CD8-positive, alpha-beta memory T cell (primary cell): ENCODE measurements around the gene PROC. TPM values are rescaled to one million over a fixed set of nuclear protein-coding genes. Genes with fewer than 3 reads are reported as not detected.

Experiments
- CTCF ChIA-PET: fragments of 350-600 bp; sonication (Branson Sonifier 250); formaldehyde crosslinking; loops from one replicate; lab custom pipeline; 2021; ENCODE audit warnings: antibody characterized with exemption; lab: Charles Lee
- POLR2A ChIA-PET: fragments of 350-600 bp; sonication (Branson Sonifier 250); formaldehyde crosslinking; loops from one replicate; lab custom pipeline; 2021; ENCODE audit warnings: antibody characterized with exemption; lab: Charles Lee
- DNase-seq, 5 donors: peaks; one replicate each; pipeline versions ENCODE4 v3.0.0 to v3.0.0-alpha.2; 2020 to 2022; ENCODE audit warnings: mixed read lengths in 1 of 5
- H3K27ac ChIP-seq: one replicate; pipeline ENCODE4 v1.7.0; 2013; ENCODE audit warnings: low read depth, mild to moderate bottlenecking, low read length, moderate library complexity
- H3K27me3 ChIP-seq: 2 replicates; pipeline ENCODE4 v1.7.0; 2013; ENCODE audit warnings: low read length, mild to moderate bottlenecking; ENCODE audit not compliant: insufficient read depth, poor library complexity, severe bottlenecking
- H3K36me3 ChIP-seq: 2 replicates; pipeline ENCODE4 v1.7.0; 2013; ENCODE audit warnings: mild to moderate bottlenecking, low read length, moderate library complexity; ENCODE audit not compliant: insufficient read depth
- H3K4me1 ChIP-seq: 2 replicates; pipeline ENCODE4 v1.7.0; 2013; ENCODE audit warnings: mild to moderate bottlenecking, low read length, moderate library complexity; ENCODE audit not compliant: insufficient read depth
- H3K4me3 ChIP-seq: 2 replicates; pipeline ENCODE4 v1.7.0; 2013; ENCODE audit warnings: mild to moderate bottlenecking, low read length
- H3K9me3 ChIP-seq: 2 replicates; pipeline ENCODE4 v1.7.0; 2013; ENCODE audit warnings: mild to moderate bottlenecking, low read length
- H3K27ac Mint-ChIP-seq, 8 donors: one replicate each; pipeline ENCODE4 v1.8.0; 2020 to 2021; ENCODE audit warnings: mixed read lengths in 8 of 8, mild to moderate bottlenecking in 6 of 8, inconsistent platforms in 3 of 8, moderate library complexity in 3 of 8
- H3K27me3 Mint-ChIP-seq, 2 donors: one replicate each; pipeline ENCODE4 v1.8.0; 2020 to 2021; ENCODE audit warnings: mixed read lengths in 2 of 2, mild to moderate bottlenecking in 1 of 2, moderate library complexity in 1 of 2
- H3K36me3 Mint-ChIP-seq, 3 donors: one replicate each; pipeline ENCODE4 v1.8.0; 2020 to 2021; ENCODE audit warnings: mixed read lengths in 3 of 3, inconsistent platforms in 1 of 3, mild to moderate bottlenecking in 1 of 3
- H3K4me1 Mint-ChIP-seq, 3 donors: one replicate each; pipeline ENCODE4 v1.8.0; 2020 to 2021; ENCODE audit warnings: mixed read lengths in 3 of 3, inconsistent platforms in 1 of 3, mild to moderate bottlenecking in 1 of 3
- H3K4me3 Mint-ChIP-seq, 7 donors: one replicate each; pipeline ENCODE4 v1.8.0; 2020 to 2021; ENCODE audit warnings: mixed read lengths in 7 of 7, mild to moderate bottlenecking in 6 of 7, moderate library complexity in 4 of 7, inconsistent platforms in 2 of 7
- H3K9me3 Mint-ChIP-seq, 5 donors: one replicate each; pipeline ENCODE4 v1.8.0; 2020 to 2022; ENCODE audit warnings: mixed read lengths in 5 of 5, mild to moderate bottlenecking in 3 of 5, moderate library complexity in 2 of 5, inconsistent platforms in 1 of 5
- polyA plus RNA-seq: library from polyadenylated mRNA; unstranded; fragments of 300-500 nt; fragmentation: Illumina TruSeq; gene quantifications from one replicate; pipeline ENCODE4 v1.2.3, GENCODE V29; 2021
- total RNA-seq, 2 experiments: library from RNA; stranded (reverse); gene quantifications; one replicate each; pipeline ENCODE4 v1.2.3, GENCODE V29; 2021

The PROC gene
- total RNA-seq (under 1 TPM in 1 of 2 experiments, not detected in 1; 0.13 TPM), polyA plus RNA-seq (not detected)

- H3K4me1 Mint-ChIP-seq = peaks cover 8 to 33% (median 14%) of the 10 kb centered on the region in 3 donors
- ChIA-PET CTCF (no interaction called here), POLR2A (no interaction called here)
- H3K4me3 Mint-ChIP-seq = peak within 1 kb of the TSS in 6 of 7 donors; percentile 32 to 82 (median 49)
- no peaks in the 10 kb centered on the region for H3K36me3 Mint-ChIP-seq
- Histone ChIP-seq H3K4me1 (peaks cover 11% of the 10 kb centered on the region), H3K4me3 (no peak within 1 kb of the TSS), H3K9me3 (no peaks in the 10 kb centered on the region), H3K27ac (no peak within 1 kb of the TSS), H3K36me3 (no peaks in the 10 kb centered on the region), H3K27me3 (no peaks in the 10 kb centered on the region)
- H3K27ac Mint-ChIP-seq = peak within 1 kb of the TSS in 6 of 8 donors; percentile 12 to 88 (median 66)
- DNase-seq = no peak
- peaks cover 10 to 28% of the 10 kb centered on the region in 2 donors for H3K27me3 Mint-ChIP-seq
- H3K9me3 Mint-ChIP-seq = no peaks in the 10 kb centered on the region
These were observed at the start of gene PROC for GRCh38 chr2:127418300-127419111. PROC (plus strand) TSS chr2:127418427; CDS start chr2:127419943, 1,516 bp downstream.

GRCh38 chr2:127370010-127370409 is 48.2 kb upstream of the PROC start:
- Mint-ChIP-seq H3K4me1 (peaks cover 60 to 82% (median 76%) of the 10 kb centered on the region in 3 donors), H3K4me3 (no peak overlapping the region), H3K36me3 (peaks cover 7 to 22% (median 12%) of the 10 kb centered on the region in 3 donors), H3K27ac (peak overlapping the region in 1 of 8 donors; percentile 46), H3K27me3 (no peaks in the 10 kb centered on the region), H3K9me3 (peaks cover 0 to 25% (median 14%) of the 10 kb centered on the region in 5 donors)
- ChIA-PET POLR2A (no interaction called here), CTCF (interaction anchor here (1.1 kb wide), 1 partner anchor 110 kb away, joined by 3 read pairs; no protein-coding TSS in a partner anchor)
- Histone ChIP-seq H3K9me3 (peaks cover 6% of the 10 kb centered on the region), H3K36me3 (no peaks in the 10 kb centered on the region), H3K4me3 (no peak overlapping the region), H3K27ac (no peak overlapping the region), H3K27me3 (no peaks in the 10 kb centered on the region), H3K4me1 (peaks cover 13% of the 10 kb centered on the region)
- no peak for DNase-seq

- Histone ChIP-seq H3K36me3 (no peaks in the 10 kb centered on the region), H3K4me3 (no peak overlapping the region), H3K4me1 (peaks cover 4% of the 10 kb centered on the region), H3K9me3 (peaks cover 6% of the 10 kb centered on the region), H3K27me3 (no peaks in the 10 kb centered on the region), H3K27ac (no peak overlapping the region)
- Mint-ChIP-seq H3K4me3 (peak overlapping the region in 1 of 7 donors; percentile 18), H3K9me3 (peaks cover 0 to 25% (median 14%) of the 10 kb centered on the region in 5 donors), H3K36me3 (peaks cover 7 to 22% (median 17%) of the 10 kb centered on the region in 3 donors), H3K27me3 (no peaks in the 10 kb centered on the region), H3K27ac (peak overlapping the region in 1 of 8 donors; percentile 27), H3K4me1 (peaks cover 53 to 77% (median 74%) of the 10 kb centered on the region in 3 donors)
- CTCF ChIA-PET = interaction anchor here (0.6 to 1.1 kb wide), 2 partner anchors 109 to 463 kb away, joined by 3 to 4 read pairs; no protein-coding TSS in a partner anchor
- no peak for DNase-seq
- POLR2A ChIA-PET = no interaction called here
These were observed 47.2 kb upstream of the PROC start for GRCh38 chr2:127371037-127371436.

GRCh38 chr2:127373362-127374083 is 44.7 kb upstream of the PROC start:
- H3K36me3 ChIP-seq = no peaks in the 10 kb centered on the region
- H3K4me3 Mint-ChIP-seq = no peak overlapping the region
- no peak overlapping the region for H3K4me3 ChIP-seq
- no peaks in the 10 kb centered on the region for H3K27me3 Mint-ChIP-seq
- H3K4me1 Mint-ChIP-seq = peaks cover 51 to 73% (median 68%) of the 10 kb centered on the region in 3 donors
- peaks cover under 1% of the 10 kb centered on the region for H3K4me1 ChIP-seq
- peaks cover 0 to 25% (median 17%) of the 10 kb centered on the region in 5 donors for H3K9me3 Mint-ChIP-seq
- no peak for DNase-seq
- H3K27ac ChIP-seq = no peak overlapping the region
- H3K36me3 Mint-ChIP-seq = peaks cover 10 to 22% (median 20%) of the 10 kb centered on the region in 3 donors
- CTCF ChIA-PET = no interaction called here
- no peaks in the 10 kb centered on the region for H3K27me3 ChIP-seq
- peak overlapping the region in 1 of 8 donors; percentile 16 for H3K27ac Mint-ChIP-seq
- peaks cover 6% of the 10 kb centered on the region for H3K9me3 ChIP-seq
- POLR2A ChIA-PET = no interaction called here

GRCh38 chr2:127376257-127376656 is 42.0 kb upstream of the PROC start:
- peaks cover 10 to 16% (median 15%) of the 10 kb centered on the region in 3 donors for H3K36me3 Mint-ChIP-seq
- no peak for DNase-seq
- H3K9me3 Mint-ChIP-seq = peaks cover 0 to 20% (median 14%) of the 10 kb centered on the region in 5 donors
- Histone ChIP-seq H3K27me3 (no peaks in the 10 kb centered on the region), H3K9me3 (peaks cover 6% of the 10 kb centered on the region), H3K36me3 (no peaks in the 10 kb centered on the region), H3K4me3 (no peak overlapping the region), H3K4me1 (peaks cover 4% of the 10 kb centered on the region), H3K27ac (no peak overlapping the region)
- H3K27ac Mint-ChIP-seq = no peak overlapping the region
- peaks cover 63 to 85% (median 79%) of the 10 kb centered on the region in 3 donors for H3K4me1 Mint-ChIP-seq
- POLR2A ChIA-PET = no interaction called here
- CTCF ChIA-PET = no interaction called here
- no peaks in the 10 kb centered on the region for H3K27me3 Mint-ChIP-seq
- no peak overlapping the region for H3K4me3 Mint-ChIP-seq

- Mint-ChIP-seq H3K4me1 (peaks cover 62 to 85% (median 81%) of the 10 kb centered on the region in 3 donors), H3K4me3 (no peak overlapping the region), H3K27me3 (no peaks in the 10 kb centered on the region), H3K9me3 (peaks cover 0 to 20% (median 14%) of the 10 kb centered on the region in 5 donors), H3K27ac (peak overlapping the region in 1 of 8 donors; percentile 26), H3K36me3 (peaks cover 10 to 16% (median 13%) of the 10 kb centered on the region in 3 donors)
- no peaks in the 10 kb centered on the region for H3K36me3 ChIP-seq
- peaks cover 4% of the 10 kb centered on the region for H3K4me1 ChIP-seq
- peaks cover 6% of the 10 kb centered on the region for H3K9me3 ChIP-seq
- DNase-seq = no peak
- POLR2A ChIA-PET = no interaction called here
- no peaks in the 10 kb centered on the region for H3K27me3 ChIP-seq
- CTCF ChIA-PET = no interaction called here
- no peak overlapping the region for H3K4me3 ChIP-seq
- no peak overlapping the region for H3K27ac ChIP-seq
These were observed 41.0 kb upstream of the PROC start for GRCh38 chr2:127377262-127377661.

GRCh38 chr2:127378720-127379119 is 39.5 kb upstream of the PROC start:
- H3K4me1 ChIP-seq = peaks cover 8% of the 10 kb centered on the region
- Mint-ChIP-seq H3K27me3 (no peaks in the 10 kb centered on the region), H3K4me3 (no peak overlapping the region), H3K9me3 (peaks cover 0 to 13% (median 9%) of the 10 kb centered on the region in 5 donors), H3K4me1 (peaks cover 62 to 83% (median 80%) of the 10 kb centered on the region in 3 donors), H3K27ac (no peak overlapping the region), H3K36me3 (peaks cover 6 to 20% (median 10%) of the 10 kb centered on the region in 3 donors)
- no peaks in the 10 kb centered on the region for H3K27me3 ChIP-seq
- no peak overlapping the region for H3K27ac ChIP-seq
- DNase-seq = no peak
- no peak overlapping the region for H3K4me3 ChIP-seq
- ChIA-PET CTCF (interaction anchor here (0.8 kb wide), 1 partner anchor 37 kb away, joined by 3 read pairs; no protein-coding TSS in a partner anchor), POLR2A (no interaction called here)
- no peaks in the 10 kb centered on the region for H3K36me3 ChIP-seq
- H3K9me3 ChIP-seq = peaks cover 6% of the 10 kb centered on the region
